ENCODE data around the gene ESR2. TPM values are rescaled to one million over a fixed set of nuclear protein-coding genes. Genes with fewer than 3 reads are reported as not detected.

ESR2 gene
- total and polyA plus RNA-seq, 2 donors (not counting 3 experiments of a cell fraction or from before 2014, with no cell fraction given) = 0.10 to 0.58 TPM

- Histone ChIP-seq H3K27me3 (ENCODE audit: control insufficient read depth in 2 of 2, insufficient read depth in 2 of 2, low read length in 2 of 2) (no peaks in the 10 kb centered on the region), H3K9me3 (replicated peaks; ENCODE audit: control insufficient read depth, insufficient read depth, low read length) (no peaks in the 10 kb centered on the region), H3K4me2 (ENCODE audit: insufficient read depth, low read length) (no peak overlapping the region), H3K4me1 (ENCODE audit: control insufficient read depth, extremely low read depth, insufficient read depth, low read length) (peaks cover 15% of the 10 kb centered on the region), H3K79me2 (ENCODE audit: control insufficient read depth, insufficient read depth, low read length) (no peaks in the 10 kb centered on the region), H3K36me3 (ENCODE audit: control insufficient read depth in 2 of 2, extremely low read depth in 1 of 2, insufficient read depth in 2 of 2, low read length in 2 of 2) (peaks cover 0 to 3% of the 10 kb centered on the region in 2 experiments), H3K9ac (replicated peaks; ENCODE audit: extremely low read depth, insufficient read depth, low read length) (peak overlapping the region; percentile 16), H3K4me3 (replicated peaks in 1 of 3; ENCODE audit: insufficient read depth in 1 of 3, low read depth in 1 of 3, low read length in 3 of 3) (no peak overlapping the region), H3K9me1 (replicated peaks; ENCODE audit: control insufficient read depth, extremely low read depth, insufficient read depth, low read length) (no peaks in the 10 kb centered on the region), H3K27ac (ENCODE audit: insufficient read depth, low read depth, low read length) (peak overlapping the region; percentile 40), H4K20me1 (replicated peaks; ENCODE audit: control insufficient read depth, extremely low read depth, insufficient read depth, low read length) (no peaks in the 10 kb centered on the region), H2AFZ (ENCODE audit: low read depth, low read length) (no peak overlapping the region)
- no TSS peak for BruUV-seq (replicated peaks)
- ChIA-PET POLR2A (interaction anchor here (0.5 kb wide), 1 partner anchor 251 kb away, joined by 3 read pairs; no protein-coding TSS in a partner anchor), CTCF (interaction anchor here (0.7 to 1.3 kb wide), 6 partner anchors 9 to 228 kb away, joined by 3 to 5 read pairs (median 3); no protein-coding TSS in a partner anchor)
- FAIRE-seq (no peak), DNase-seq (ENCODE audit: low read depth, low spot score) (no peak)
- dilution Hi-C loops (cut with MboI; ENCODE audit: extremely low pct_ligation_motif_present, low sequenced_read_pairs) = no loop called here
- TF ChIP-seq POLR2A (IDR thresholded peaks at IDR 0.05; ENCODE audit: low read depth, low read length) = no peak
- TF ChIP-seq GATA2 (IDR thresholded peaks at IDR 0.05; ENCODE audit: insufficient read depth, insufficient read length, low read depth, low read length) = no peak
- no peak for TF ChIP-seq CTCF (IDR thresholded peaks at IDR 0.05; ENCODE audit: extremely low read depth in 1 of 2, insufficient read depth in 1 of 2, low read depth in 1 of 2, low read length in 2 of 2)
- TF ChIP-seq MYC (IDR thresholded peaks at IDR 0.05; ENCODE audit: low read depth, low read length) = no peak
- no peak for TF ChIP-seq JUN (IDR thresholded peaks at IDR 0.05; ENCODE audit: borderline replicate concordance, insufficient read depth, insufficient read length, low read depth)
- intact Hi-C loops (cut with micrococcal nuclease) = no loop called here
Observed at GRCh38 chr14:64075613-64076005, 218.6 kb downstream of the ESR2 start.
